ENCODE measurements around the gene PRKAG2.

DNA sequence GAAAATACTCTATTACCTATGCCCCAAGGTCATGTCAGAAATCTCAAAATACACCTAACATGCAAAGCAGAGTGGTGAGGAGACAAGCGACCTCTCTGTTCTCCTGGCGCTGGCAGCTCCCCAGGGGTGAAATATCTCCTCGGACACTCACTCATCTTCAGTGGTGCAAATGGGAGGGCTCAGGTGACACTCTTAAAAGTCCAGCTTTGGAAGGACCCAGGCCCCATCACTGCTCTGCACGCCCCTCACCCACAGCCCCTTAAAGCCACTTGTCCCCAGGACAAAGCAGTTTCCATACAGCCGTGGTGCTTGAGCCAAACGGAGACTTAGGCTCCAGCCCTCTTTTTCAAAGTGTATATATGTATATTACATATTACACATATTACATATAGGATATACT lies 12.4 kb downstream of the PRKAG2 start:
- TF ChIP-seq, protein P1, sequence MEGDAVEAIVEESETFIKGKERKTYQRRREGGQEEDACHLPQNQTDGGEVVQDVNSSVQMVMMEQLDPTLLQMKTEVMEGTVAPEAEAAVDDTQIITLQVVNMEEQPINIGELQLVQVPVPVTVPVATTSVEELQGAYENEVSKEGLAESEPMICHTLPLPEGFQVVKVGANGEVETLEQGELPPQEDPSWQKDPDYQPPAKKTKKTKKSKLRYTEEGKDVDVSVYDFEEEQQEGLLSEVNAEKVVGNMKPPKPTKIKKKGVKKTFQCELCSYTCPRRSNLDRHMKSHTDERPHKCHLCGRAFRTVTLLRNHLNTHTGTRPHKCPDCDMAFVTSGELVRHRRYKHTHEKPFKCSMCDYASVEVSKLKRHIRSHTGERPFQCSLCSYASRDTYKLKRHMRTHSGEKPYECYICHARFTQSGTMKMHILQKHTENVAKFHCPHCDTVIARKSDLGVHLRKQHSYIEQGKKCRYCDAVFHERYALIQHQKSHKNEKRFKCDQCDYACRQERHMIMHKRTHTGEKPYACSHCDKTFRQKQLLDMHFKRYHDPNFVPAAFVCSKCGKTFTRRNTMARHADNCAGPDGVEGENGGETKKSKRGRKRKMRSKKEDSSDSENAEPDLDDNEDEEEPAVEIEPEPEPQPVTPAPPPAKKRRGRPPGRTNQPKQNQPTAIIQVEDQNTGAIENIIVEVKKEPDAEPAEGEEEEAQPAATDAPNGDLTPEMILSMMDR (IDR thresholded peaks at IDR 0.05) = no peak
- no peak for TF ChIP-seq POLR2AphosphoS5 (IDR thresholded peaks at IDR 0.05)
- TF ChIP-seq POLR2A (IDR thresholded peaks at IDR 0.05) = no peak

All from transverse colon (tissue), 4 donors.